ENCODE data around the gene RBBP8. TPM values are rescaled to one million over a fixed set of nuclear protein-coding genes. Genes with fewer than 3 reads are reported as not detected.

Gene RBBP8
- total RNA-seq, 5 donors from 2014 or later (not counting 1 experiment from before 2014, with no cell fraction given) = 2.9 to 5.8 (median 4.1) TPM

DNA sequence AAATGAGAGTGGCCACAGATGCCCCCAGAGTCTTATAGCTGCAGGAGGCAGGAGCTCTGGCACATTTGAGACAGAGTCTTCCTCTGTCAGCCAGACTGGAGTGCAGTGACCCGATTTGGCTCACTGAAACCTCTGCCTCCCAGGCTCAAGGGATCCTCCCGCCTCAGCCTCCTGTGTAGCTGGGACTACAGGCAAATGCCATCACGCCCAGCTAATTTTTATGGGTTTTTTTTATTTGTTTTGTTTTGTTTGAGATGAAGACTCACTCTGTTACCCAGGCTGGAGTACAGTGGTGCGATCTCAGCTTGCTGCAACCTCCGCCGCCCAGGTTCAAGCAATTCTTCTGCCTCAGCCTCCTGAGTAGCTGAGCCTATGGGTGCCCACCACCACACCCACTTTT is 121.4 kb downstream of the RBBP8 start:
- ChIA-PET CTCF (no interaction called here), POLR2A (no interaction called here)
- no peaks in the 10 kb centered on the region for H3K9me3 ChIP-seq
- Mint-ChIP-seq H3K36me3 (no peaks in the 10 kb centered on the region), H3K4me3 (no peak overlapping the region), H3K27ac (no peak overlapping the region), H3K9me3 (no peaks in the 10 kb centered on the region), H3K27me3 (peaks cover 0 to 5% of the 10 kb centered on the region in 2 donors), H3K4me1 (peaks cover 12 to 34% (median 18%) of the 10 kb centered on the region in 3 donors)
- 71% methylated on average over 1 of the region's 6 CpGs for WGBS (ENCODE audit: insufficient coverage)
- no peak for DNase-seq
- H3K27me3 ChIP-seq (replicated peaks in 1 of 2; ENCODE audit: control insufficient read depth in 2 of 2, extremely low read depth in 1 of 2, insufficient read depth in 2 of 2, low read length in 1 of 2) = peaks cover 0 to 6% of the 10 kb centered on the region in 2 experiments
- no peak overlapping the region for H3K27ac ChIP-seq (ENCODE audit: low read length)
- no peak for ATAC-seq (replicated peaks in 1 of 4)
- no peak overlapping the region for H3K4me3 ChIP-seq (ENCODE audit: control insufficient read depth in 1 of 2, extremely low read depth in 1 of 2, low read length in 1 of 2)
- H3K36me3 ChIP-seq (ENCODE audit: control insufficient read depth in 2 of 2, extremely low read depth in 1 of 2, insufficient read depth in 1 of 2, low read length in 1 of 2) = no peaks in the 10 kb centered on the region
- peaks cover 3 to 9% of the 10 kb centered on the region in 2 experiments for H3K4me1 ChIP-seq (ENCODE audit: control insufficient read depth in 1 of 2, extremely low read depth in 1 of 2, insufficient read depth in 2 of 2, low read length in 2 of 2)

DNA sequence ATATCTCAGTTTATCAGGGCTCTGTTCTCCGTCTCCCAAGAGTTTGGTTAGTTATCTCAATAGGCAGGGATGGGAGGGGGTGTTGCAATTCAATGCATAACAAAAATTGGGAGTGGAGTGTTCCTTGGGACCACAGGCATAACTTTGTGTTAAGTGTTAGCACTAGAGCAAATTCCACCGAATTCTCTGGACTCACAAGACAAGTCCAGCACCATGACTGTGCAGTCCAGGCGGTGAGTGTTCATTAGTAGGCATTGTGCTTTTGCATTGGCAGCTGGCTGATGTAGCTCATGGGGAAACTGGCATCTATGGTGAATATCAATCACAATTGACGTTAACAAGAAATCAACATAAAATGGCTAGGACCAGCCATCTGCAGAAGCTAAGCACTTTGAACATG is 123.2 kb downstream of the RBBP8 start:
- no peaks in the 10 kb centered on the region for H3K36me3 Mint-ChIP-seq
- H3K4me3 Mint-ChIP-seq = no peak overlapping the region
- POLR2A ChIA-PET = interaction anchor here in 1 of 2 donors (0.6 kb wide), 1 partner anchor 13 kb away, joined by 4 read pairs; no protein-coding TSS in a partner anchor
- H3K27ac Mint-ChIP-seq = no peak overlapping the region
- H3K27me3 ChIP-seq (replicated peaks in 1 of 2; ENCODE audit: control insufficient read depth in 2 of 2, extremely low read depth in 1 of 2, insufficient read depth in 2 of 2, low read length in 1 of 2) = peaks cover 0 to 6% of the 10 kb centered on the region in 2 experiments
- H3K9me3 ChIP-seq = no peaks in the 10 kb centered on the region
- CTCF ChIA-PET = interaction anchor here in 1 of 2 donors (0.6 kb wide), 1 partner anchor 1290 kb away, joined by 3 read pairs; no protein-coding TSS in a partner anchor
- peaks cover 2 to 21% (median 5%) of the 10 kb centered on the region in 3 donors for H3K4me1 Mint-ChIP-seq
- no peak overlapping the region for H3K27ac ChIP-seq (ENCODE audit: low read length)
- peaks cover 0 to 5% of the 10 kb centered on the region in 2 donors for H3K27me3 Mint-ChIP-seq
- no peaks in the 10 kb centered on the region for H3K9me3 Mint-ChIP-seq
- no peak for DNase-seq
- no peak for ATAC-seq (replicated peaks in 1 of 4)
- WGBS (ENCODE audit: insufficient coverage) = 93% methylated on average over 3 of the region's 4 CpGs
- no peak overlapping the region for H3K4me3 ChIP-seq (ENCODE audit: control insufficient read depth in 1 of 2, extremely low read depth in 1 of 2, low read length in 1 of 2)
- H3K36me3 ChIP-seq (ENCODE audit: control insufficient read depth in 2 of 2, extremely low read depth in 1 of 2, insufficient read depth in 1 of 2, low read length in 1 of 2) = no peaks in the 10 kb centered on the region
- H3K4me1 ChIP-seq (ENCODE audit: control insufficient read depth in 1 of 2, extremely low read depth in 1 of 2, insufficient read depth in 2 of 2, low read length in 2 of 2) = no peaks in the 10 kb centered on the region

DNA sequence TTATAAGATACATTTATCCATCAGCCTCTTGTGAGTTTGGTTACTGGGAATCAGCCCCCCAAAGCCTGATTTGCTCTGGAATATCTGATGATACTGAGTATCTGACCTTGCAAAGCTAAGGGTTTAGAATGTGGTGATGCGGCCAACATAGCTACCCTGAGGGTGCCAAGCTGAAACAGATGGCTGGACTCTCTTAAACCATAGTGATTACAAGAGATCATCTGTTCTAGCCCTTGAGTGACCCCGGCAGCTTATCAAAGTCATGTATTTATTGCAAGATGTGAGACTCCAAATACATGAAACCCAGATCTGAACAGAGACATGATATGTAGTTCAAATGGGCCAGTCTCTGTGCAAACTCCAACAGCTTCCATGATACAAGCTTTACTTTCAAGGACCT is 124.0 kb downstream of the RBBP8 start:
- Histone ChIP-seq H3K4me1 (ENCODE audit: control insufficient read depth in 1 of 2, extremely low read depth in 1 of 2, insufficient read depth in 2 of 2, low read length in 2 of 2) (no peaks in the 10 kb centered on the region), H3K4me3 (ENCODE audit: control insufficient read depth in 1 of 2, extremely low read depth in 1 of 2, low read length in 1 of 2) (no peak overlapping the region), H3K9me3 (no peaks in the 10 kb centered on the region), H3K36me3 (ENCODE audit: control insufficient read depth in 2 of 2, extremely low read depth in 1 of 2, insufficient read depth in 1 of 2, low read length in 1 of 2) (no peaks in the 10 kb centered on the region), H3K27me3 (replicated peaks in 1 of 2; ENCODE audit: control insufficient read depth in 2 of 2, extremely low read depth in 1 of 2, insufficient read depth in 2 of 2, low read length in 1 of 2) (peaks cover 0 to 6% of the 10 kb centered on the region in 2 experiments), H3K27ac (ENCODE audit: low read length) (no peak overlapping the region)
- 92% methylated on average over 2 of the region's 2 CpGs for WGBS (ENCODE audit: insufficient coverage)
- H3K4me3 Mint-ChIP-seq = no peak overlapping the region
- peaks cover 0 to 5% of the 10 kb centered on the region in 2 donors for H3K27me3 Mint-ChIP-seq
- ATAC-seq (replicated peaks in 1 of 4) = no peak
- H3K36me3 Mint-ChIP-seq = no peaks in the 10 kb centered on the region
- H3K27ac Mint-ChIP-seq = no peak overlapping the region
- POLR2A ChIA-PET = interaction anchor here in 1 of 2 donors (0.5 to 0.6 kb wide), 2 partner anchors 13 to 55 kb away, joined by 3 to 4 read pairs; no protein-coding TSS in a partner anchor
- H3K4me1 Mint-ChIP-seq = peaks cover under 1 to 18% (median 1%) of the 10 kb centered on the region in 3 donors
- H3K9me3 Mint-ChIP-seq = no peaks in the 10 kb centered on the region
- no peak for DNase-seq
- CTCF ChIA-PET = no interaction called here

DNA sequence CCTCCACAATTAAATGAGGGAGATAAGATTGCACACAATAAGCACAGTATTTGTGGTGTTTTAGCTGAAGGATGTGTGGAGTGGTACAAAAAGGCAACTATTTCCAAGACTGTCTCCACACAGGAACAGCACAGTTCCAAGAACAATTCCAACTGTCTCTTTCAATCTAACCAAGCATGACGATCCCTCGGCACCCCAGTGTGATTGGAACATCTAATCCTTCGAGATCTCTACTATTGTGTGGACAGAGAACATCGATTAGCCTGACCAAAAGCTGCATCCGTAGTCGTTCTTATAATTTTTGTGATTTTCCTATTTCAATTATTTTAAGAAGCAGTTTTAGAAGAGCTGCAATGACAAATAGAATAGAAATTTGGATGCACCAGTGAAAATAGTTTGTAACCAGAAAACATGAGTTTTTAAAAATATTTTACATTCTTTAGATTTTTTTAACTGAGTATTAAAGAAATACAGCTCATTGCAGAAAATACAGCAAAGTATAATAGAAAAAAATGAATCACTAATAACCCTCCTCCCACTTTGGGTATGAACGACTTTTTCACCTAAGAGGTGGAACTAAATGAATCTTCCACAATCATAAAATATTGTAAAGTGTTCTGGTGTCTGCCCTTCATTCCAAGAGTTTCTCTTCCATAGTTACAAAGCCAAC is 125.8 kb downstream of the RBBP8 start:
- peaks cover 0 to 6% of the 10 kb centered on the region in 2 experiments for H3K27me3 ChIP-seq (replicated peaks in 1 of 2; ENCODE audit: control insufficient read depth in 2 of 2, extremely low read depth in 1 of 2, insufficient read depth in 2 of 2, low read length in 1 of 2)
- DNase-seq (no peak), ATAC-seq (replicated peaks in 1 of 4) (no peak)
- no peak overlapping the region for H3K4me3 ChIP-seq (ENCODE audit: control insufficient read depth in 1 of 2, extremely low read depth in 1 of 2, low read length in 1 of 2)
- no peaks in the 10 kb centered on the region for H3K9me3 ChIP-seq
- WGBS (ENCODE audit: insufficient coverage) = 100% methylated on average over 2 of the region's 7 CpGs
- H3K27me3 Mint-ChIP-seq = peaks cover 0 to 5% of the 10 kb centered on the region in 2 donors
- peaks cover 7% of the 10 kb centered on the region for H3K36me3 Mint-ChIP-seq
- H3K4me1 ChIP-seq (ENCODE audit: control insufficient read depth in 1 of 2, extremely low read depth in 1 of 2, insufficient read depth in 2 of 2, low read length in 2 of 2) = no peaks in the 10 kb centered on the region
- H3K27ac Mint-ChIP-seq = no peak overlapping the region
- ChIA-PET CTCF (interaction anchor here in 1 of 2 donors (0.6 kb wide), 1 partner anchor 31 kb away, joined by 3 read pairs; no protein-coding TSS in a partner anchor), POLR2A (no interaction called here)
- H3K4me1 Mint-ChIP-seq = peaks cover 0 to 7% (median 0%) of the 10 kb centered on the region in 3 donors
- H3K27ac ChIP-seq (ENCODE audit: low read length) = no peak overlapping the region
- no peak overlapping the region for H3K4me3 Mint-ChIP-seq
- peaks cover 5 to 8% (median 6%) of the 10 kb centered on the region in 3 donors for H3K9me3 Mint-ChIP-seq
- H3K36me3 ChIP-seq (ENCODE audit: control insufficient read depth in 2 of 2, extremely low read depth in 1 of 2, insufficient read depth in 1 of 2, low read length in 1 of 2) = no peaks in the 10 kb centered on the region

DNA sequence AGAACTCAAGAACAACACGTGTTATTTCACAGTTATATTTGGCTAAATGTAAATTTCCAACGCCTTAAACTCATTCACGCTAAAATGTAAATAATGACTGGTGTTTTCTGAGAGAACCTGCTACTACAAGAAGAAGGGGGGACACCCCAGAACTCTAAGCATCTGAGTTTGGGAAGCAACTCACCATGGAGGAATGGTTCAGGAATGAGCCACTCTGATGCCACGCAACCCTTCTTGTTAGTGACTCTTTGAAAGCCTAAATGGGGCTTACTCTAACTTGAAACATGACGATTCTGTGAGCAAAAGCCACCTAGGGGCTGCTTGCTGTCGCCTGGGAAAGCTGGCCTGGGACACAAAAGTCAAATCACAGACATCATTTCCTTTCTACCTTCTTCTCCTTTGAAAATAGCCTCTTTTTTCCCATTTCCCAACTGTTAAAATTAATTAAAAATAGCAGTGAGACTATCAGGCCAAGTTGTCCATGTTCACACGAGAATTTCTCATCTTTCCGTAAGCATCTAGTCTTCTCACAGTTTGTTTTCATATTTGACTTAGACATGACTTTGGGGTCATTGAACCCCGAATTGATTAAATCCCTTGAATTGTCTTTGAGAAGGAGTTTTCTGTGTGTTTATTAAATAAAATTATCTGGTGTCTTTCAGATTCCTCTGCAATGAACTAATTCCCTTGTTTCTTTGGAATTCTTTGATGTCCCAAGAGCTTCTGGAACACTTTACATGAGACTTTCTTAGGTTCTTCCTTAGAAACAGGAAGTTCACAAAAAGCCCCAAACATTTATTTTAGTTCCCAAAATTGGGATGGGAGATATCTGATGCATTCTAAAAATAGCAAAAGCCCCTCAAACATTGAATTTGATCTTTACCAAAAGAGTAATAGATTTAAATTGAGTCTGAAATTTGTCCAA is 126.7 kb downstream of the RBBP8 start:
- H3K9me3 ChIP-seq = no peaks in the 10 kb centered on the region

GRCh38 chr18:23062011-23062410 is 128.9 kb downstream of the RBBP8 start:
- no peak overlapping the region for H3K27ac Mint-ChIP-seq
- Histone ChIP-seq H3K4me1 (ENCODE audit: control insufficient read depth in 1 of 2, extremely low read depth in 1 of 2, insufficient read depth in 2 of 2, low read length in 2 of 2) (peaks cover 0 to 3% of the 10 kb centered on the region in 2 experiments), H3K36me3 (ENCODE audit: control insufficient read depth in 2 of 2, extremely low read depth in 1 of 2, insufficient read depth in 1 of 2, low read length in 1 of 2) (no peaks in the 10 kb centered on the region), H3K4me3 (ENCODE audit: control insufficient read depth in 1 of 2, extremely low read depth in 1 of 2, low read length in 1 of 2) (no peak overlapping the region), H3K27ac (ENCODE audit: low read length) (no peak overlapping the region), H3K9me3 (no peaks in the 10 kb centered on the region), H3K27me3 (replicated peaks in 1 of 2; ENCODE audit: control insufficient read depth in 2 of 2, extremely low read depth in 1 of 2, insufficient read depth in 2 of 2, low read length in 1 of 2) (no peaks in the 10 kb centered on the region)
- H3K4me1 Mint-ChIP-seq = peaks cover under 1 to 7% (median 1%) of the 10 kb centered on the region in 3 donors
- ChIA-PET POLR2A (no interaction called here), CTCF (no interaction called here)
- ATAC-seq (replicated peaks in 1 of 4) = no peak
- no peak for DNase-seq
- peaks cover 5 to 8% (median 6%) of the 10 kb centered on the region in 3 donors for H3K9me3 Mint-ChIP-seq
- H3K4me3 Mint-ChIP-seq = no peak overlapping the region
- no peaks in the 10 kb centered on the region for H3K27me3 Mint-ChIP-seq
- peaks cover 7% of the 10 kb centered on the region for H3K36me3 Mint-ChIP-seq
- WGBS (ENCODE audit: insufficient coverage) = no CpG with 5 or more reads among the region's 1 CpG

More for the DNA sequence above, 126.7 kb downstream of the RBBP8 start:
- Histone ChIP-seq H3K27me3 (replicated peaks in 1 of 2; ENCODE audit: control insufficient read depth in 2 of 2, extremely low read depth in 1 of 2, insufficient read depth in 2 of 2, low read length in 1 of 2) (peaks cover 0 to under 1% of the 10 kb centered on the region in 2 experiments), H3K36me3 (ENCODE audit: control insufficient read depth in 2 of 2, extremely low read depth in 1 of 2, insufficient read depth in 1 of 2, low read length in 1 of 2) (no peaks in the 10 kb centered on the region), H3K4me3 (ENCODE audit: control insufficient read depth in 1 of 2, extremely low read depth in 1 of 2, low read length in 1 of 2) (no peak overlapping the region), H3K27ac (ENCODE audit: low read length) (no peak overlapping the region), H3K4me1 (ENCODE audit: control insufficient read depth in 1 of 2, extremely low read depth in 1 of 2, insufficient read depth in 2 of 2, low read length in 2 of 2) (no peaks in the 10 kb centered on the region)
- no peak overlapping the region for H3K27ac Mint-ChIP-seq
- WGBS (ENCODE audit: insufficient coverage) = 85% methylated on average over 2 of the region's 9 CpGs
- peaks cover 0 to 5% of the 10 kb centered on the region in 2 donors for H3K27me3 Mint-ChIP-seq
- H3K9me3 Mint-ChIP-seq = peaks cover 5 to 8% (median 6%) of the 10 kb centered on the region in 3 donors
- DNase-seq (no peak), ATAC-seq (replicated peaks in 1 of 4) (no peak)
- peaks cover 7% of the 10 kb centered on the region for H3K36me3 Mint-ChIP-seq
- ChIA-PET CTCF (no interaction called here), POLR2A (no interaction called here)
- H3K4me1 Mint-ChIP-seq = no peaks in the 10 kb centered on the region
- no peak overlapping the region for H3K4me3 Mint-ChIP-seq
